GM18867 (cell line): ENCODE data around the gene MIDN.
"Not testable (repeated sequence)": the region's sequence is repeated elsewhere in the genome, so short reads cannot be mapped to it uniquely, and the experiment has no call there.

Source experiments
- ATAC-seq: cut with Tn5 transposase; IDR thresholded peaks from one replicate; pipeline ENCODE4 v1.9.1; 2021; ENCODE audit warnings: mild to moderate bottlenecking, moderate library complexity; ENCODE audit not compliant: unreplicated experiment

Gene MIDN

GRCh38 chr19:1248139-1248785 is at the start of gene MIDN:
Gene MIDN, plus strand, starts transcription at chr19:1248583. Its CDS starts 1,714 bp downstream, at chr19:1250297.
- ATAC-seq = peak; percentile 16

GRCh38 chr19:1199531-1199930 is 48.9 kb upstream of the MIDN start:
- ATAC-seq = no peak

DNA sequence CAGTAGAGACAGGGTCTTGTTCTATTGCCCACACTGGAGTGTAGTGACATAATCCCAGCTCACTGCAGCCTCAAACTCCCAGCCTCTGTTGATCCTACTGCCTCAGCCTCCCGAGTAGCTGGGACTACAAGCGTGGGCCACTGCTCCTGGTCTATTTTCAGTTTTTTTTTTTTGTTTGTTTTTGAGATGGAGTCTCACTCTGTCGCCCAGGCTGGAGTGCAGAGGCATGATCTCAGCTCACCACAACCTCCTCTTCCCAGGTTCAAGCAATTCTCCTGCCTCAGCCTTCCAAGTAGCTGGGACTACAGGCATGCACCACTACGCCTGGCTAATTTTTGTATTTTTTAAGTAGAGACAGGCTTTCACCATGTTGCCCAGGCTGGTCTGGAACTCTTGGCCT is 47.8 kb upstream of the MIDN start:
- ATAC-seq = not testable (repeated sequence)

- ATAC-seq = peak; percentile 87
These were observed 43.0 kb upstream of the MIDN start, which contains the start of gene STK11 for GRCh38 chr19:1205114-1206099. Gene STK11, plus strand, starts transcription at chr19:1205778. Its CDS starts 1,136 bp downstream, at chr19:1206914.

GRCh38 chr19:1206150-1206863 is 42.1 kb upstream of the MIDN start:
- ATAC-seq = no peak

DNA sequence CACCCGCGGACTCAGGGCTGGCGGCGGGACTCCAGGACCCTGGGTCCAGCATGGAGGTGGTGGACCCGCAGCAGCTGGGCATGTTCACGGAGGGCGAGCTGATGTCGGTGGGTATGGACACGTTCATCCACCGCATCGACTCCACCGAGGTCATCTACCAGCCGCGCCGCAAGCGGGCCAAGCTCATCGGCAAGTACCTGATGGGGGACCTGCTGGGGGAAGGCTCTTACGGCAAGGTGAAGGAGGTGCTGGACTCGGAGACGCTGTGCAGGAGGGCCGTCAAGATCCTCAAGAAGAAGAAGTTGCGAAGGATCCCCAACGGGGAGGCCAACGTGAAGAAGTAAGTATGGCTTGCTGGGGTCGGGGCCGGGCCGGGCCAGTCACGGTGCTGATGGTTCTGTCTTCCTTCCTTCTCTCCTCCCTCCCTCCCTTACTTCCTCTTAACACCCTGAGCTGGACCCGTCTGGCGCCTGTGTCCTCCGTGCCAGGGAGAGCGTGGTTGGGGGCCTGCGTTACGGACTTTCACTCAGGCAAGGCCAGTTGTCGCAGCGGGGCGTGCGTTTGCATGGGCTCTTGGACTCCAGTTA is 41.4 kb upstream of the MIDN start:
- no peak for ATAC-seq

DNA sequence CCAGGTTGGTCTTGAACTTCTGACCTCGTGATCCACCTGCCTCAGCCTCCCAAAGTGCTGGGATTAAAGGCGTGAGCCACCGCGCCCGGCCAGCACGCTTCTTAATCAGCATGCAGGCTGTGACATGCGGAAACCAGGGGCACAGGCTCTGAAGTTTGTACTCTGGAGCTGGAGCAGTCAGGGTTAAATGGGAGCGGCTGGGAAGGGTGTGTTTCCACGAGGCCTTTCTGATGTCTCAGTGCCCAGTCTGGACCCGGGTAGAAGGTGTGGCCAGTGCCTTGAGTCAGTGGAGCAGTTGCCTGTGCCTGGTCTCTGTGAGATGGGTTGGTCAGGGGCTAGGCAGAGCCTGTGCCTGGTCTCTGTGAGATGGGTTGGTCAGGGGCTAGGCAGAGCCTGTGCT is 39.6 kb upstream of the MIDN start:
- ATAC-seq = not testable (repeated sequence)

DNA sequence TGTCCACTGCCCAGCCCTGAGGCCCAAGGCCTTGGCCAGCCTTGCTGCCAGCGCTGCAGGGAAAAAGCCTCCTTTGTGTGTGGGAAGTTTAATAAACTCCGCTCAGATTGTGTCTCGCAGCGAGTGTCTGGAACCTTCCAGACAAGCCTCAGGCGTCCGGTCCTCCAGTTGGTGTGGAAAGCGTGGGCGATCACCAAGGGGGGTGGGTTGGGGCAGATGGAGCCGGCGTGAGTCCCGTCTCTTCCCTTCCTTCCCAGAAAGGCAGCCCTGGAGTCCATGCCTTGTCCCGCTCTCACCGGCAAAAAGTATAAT is 38.2 kb upstream of the MIDN start:
- ATAC-seq = no peak

DNA sequence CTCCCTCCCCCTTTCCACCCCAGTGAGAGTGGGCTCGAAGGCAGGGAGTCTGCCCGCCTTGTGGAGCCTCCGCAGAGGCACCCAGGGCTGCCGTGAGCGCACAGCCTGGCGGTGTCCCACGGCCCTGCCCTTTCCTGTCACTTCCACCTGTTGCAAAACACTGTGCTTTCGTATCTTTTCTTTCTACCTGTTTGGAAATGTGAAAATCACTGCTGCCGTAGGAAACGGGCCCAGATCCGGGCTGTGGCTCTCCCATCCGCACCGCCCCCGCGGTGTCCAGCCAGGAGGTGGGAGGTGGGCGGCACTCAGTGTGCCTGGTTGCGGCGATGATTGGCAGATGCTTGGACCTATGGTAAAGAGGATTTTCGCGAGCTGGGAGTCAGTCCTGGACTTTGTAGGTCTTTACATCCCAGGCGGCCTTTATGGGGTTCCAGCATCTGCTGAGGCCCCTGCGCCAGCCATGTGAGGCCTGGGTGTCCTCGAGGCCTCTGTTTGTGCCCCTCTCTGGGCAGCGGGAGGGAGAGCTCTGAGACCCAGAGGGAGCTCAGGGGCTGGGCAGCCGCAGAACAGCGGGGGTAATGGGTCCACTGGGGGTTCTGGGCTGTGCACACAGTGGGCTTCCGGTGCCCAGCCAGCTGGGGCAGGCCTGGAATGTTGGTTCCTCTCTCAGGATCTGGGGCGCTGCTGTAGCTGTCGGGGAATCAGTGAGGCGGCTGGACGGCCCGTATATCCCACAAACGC is 36.7 kb upstream of the MIDN start:
- ATAC-seq = no peak

DNA sequence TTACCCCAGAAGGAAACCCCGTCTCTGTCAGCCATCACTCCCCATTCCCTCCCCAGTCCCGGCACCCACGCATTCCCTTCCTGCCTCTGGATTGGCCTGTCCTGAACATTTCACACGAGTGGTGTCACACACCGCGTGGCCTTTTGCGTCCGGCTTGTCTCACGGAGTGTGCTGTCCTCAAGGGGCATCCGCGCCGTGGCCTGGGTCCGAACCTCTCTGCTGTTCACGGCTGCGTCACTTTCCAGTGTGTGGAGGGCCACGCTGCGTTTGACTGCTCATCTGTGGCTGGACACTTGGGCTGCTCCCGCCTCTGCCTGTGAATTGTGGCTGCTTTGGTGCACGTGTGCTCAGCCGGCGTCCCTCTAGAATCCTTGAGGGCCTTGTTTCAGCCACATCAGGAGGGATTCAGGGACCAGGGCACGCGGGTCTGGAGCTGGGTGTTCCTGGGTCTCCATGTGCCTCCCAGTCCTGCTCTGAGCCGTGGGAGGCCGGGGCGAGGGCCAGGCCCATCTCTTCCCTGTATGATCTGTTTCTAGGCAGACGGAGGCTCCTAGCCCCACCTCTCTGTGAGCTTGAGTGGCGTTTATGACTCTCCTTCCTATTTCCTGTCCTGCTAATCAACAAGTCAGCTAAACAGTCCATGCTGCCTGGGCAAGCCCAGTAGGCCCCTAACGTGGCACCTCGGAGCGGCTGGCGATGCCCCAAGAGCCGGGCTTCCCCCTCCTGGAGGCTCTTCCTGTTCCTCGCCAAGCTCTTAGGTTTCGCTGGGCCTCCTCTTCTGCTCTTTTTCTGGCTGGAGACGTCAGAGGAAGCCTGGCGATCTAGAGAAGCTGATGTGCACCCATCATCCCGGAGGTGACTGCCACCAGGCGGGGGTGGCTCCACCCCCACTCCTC is 34.7 kb upstream of the MIDN start:
- ATAC-seq = no peak

DNA sequence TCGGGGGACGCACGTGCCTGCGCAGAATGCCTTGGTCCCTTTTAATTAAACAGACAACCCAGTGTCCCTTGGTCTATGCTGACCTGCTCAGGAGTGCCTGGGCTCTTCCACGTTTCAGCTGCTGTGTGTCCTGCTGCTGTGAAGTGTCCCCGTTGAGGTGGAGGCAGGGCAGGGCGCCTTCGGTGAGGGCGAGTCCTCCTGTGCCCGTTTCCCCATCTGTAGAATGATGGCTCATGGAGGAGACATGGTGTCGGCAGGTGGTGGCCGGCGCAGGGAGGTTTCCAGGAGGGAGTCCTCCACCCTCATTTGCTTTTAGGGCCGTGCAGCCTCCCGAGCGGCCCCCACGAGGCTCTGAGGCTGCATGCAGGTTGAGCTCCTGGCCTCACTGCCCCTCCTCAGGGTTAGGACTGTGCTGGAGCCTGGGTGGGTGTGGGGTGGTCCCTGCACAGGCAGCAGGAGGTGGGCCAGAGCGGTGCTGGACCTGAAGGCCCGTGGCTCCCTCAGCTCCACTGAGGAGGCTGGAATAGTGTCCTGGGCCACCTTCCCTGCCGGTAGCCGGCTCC is 34.0 kb upstream of the MIDN start:
- ATAC-seq = no peak

DNA sequence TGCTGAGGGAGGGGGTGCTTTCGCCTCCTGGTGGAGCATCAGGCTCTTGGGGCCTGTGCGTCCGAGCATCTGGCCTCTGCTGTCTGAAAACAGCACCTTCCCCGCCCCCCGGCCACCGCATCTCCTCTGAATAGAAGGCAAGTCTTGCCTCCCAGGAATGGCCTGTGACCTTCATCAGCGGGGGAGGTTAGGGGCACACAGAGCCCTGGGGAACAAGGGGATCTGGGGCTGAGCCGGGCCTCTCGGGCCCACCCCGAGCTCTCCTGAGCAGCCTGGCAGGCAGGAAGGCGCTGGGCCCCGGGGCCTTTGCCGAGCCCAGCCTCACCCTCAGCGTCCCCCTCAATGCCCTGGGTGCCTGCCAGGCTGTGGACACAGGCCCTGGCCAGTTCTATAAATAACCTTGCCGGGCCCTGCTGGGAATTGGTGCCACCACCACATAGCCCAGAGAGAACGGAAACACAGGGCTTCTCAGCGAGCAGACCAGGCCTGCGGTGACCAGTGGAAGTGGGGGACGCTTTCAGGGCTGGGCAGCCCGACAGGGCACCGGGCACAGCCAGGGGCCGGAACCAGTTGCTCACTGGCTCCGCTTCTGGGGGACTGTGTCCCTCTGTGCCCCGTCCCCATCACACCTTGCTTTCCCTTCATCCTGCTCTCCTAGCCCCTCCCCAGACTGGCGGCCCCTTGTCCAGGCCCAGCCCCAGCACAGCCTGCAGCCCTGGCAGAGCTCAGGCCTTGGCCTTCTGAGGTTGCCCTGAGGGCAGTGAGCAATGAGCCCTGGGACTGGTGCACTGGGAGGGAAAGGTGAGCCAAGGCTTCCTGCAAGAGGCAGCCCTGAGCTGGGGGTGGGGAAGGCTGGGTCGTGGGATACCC is 33.3 kb upstream of the MIDN start:
- no peak for ATAC-seq

GRCh38 chr19:1216756-1217155 is 31.6 kb upstream of the MIDN start:
- ATAC-seq = no peak

DNA sequence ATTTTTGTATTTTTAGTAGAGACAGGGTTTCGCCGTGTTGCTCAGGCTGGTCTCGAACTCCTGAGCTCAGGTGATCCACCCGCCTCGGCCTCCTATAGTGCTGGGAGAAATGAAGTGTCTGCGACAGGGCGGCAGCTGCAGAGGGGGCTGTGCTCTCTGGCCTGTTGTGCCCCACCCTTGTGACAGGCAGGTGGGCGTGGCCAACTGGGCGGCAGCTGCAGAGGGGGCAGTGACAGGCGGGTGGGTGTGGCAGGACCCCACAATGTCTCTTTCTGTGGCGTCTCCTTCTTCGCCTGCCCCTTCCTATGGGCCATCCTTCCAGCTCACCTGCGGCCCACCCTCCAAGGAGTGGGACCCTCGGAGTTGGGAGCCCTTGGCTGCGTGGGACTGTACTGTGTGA is 31.0 kb upstream of the MIDN start:
- ATAC-seq = no peak

DNA sequence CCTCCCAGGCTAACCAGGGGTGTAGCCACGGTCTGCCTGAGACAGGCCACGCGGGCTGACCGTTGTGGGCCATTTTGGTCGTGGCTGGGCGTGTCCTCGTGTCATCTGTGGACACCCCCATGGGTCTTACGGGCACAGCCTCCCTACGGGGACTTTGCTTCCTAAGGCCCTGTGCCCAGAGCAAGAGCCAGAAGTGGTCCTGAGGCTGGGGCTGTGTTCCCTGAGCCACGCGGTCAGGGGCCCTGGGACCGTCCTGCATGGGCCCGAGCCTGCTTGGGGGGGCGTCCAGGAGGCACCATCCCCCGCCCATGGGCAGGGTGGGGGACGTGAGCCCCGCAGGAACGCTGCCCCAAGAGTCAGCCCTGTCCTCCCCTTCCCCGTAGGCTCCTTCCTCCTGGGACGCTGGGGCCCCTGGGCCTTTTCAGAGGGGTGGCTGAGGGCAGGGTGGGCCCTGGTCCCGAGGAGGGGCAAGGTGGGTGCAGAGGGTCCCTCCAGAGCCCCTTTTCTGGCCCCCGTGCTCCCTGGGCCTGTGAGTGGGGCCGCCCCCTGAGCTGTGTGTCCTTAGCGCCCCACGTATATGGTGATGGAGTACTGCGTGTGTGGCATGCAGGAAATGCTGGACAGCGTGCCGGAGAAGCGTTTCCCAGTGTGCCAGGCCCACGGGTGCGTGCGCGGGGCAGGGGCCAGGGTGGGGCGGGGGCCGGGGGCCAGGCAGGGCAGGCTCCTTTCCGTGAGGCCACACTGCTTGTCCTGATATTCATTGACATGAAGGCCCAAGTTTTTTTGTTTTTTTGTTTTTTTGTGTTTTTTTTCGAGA is 29.4 kb upstream of the MIDN start:
- no peak for ATAC-seq

DNA sequence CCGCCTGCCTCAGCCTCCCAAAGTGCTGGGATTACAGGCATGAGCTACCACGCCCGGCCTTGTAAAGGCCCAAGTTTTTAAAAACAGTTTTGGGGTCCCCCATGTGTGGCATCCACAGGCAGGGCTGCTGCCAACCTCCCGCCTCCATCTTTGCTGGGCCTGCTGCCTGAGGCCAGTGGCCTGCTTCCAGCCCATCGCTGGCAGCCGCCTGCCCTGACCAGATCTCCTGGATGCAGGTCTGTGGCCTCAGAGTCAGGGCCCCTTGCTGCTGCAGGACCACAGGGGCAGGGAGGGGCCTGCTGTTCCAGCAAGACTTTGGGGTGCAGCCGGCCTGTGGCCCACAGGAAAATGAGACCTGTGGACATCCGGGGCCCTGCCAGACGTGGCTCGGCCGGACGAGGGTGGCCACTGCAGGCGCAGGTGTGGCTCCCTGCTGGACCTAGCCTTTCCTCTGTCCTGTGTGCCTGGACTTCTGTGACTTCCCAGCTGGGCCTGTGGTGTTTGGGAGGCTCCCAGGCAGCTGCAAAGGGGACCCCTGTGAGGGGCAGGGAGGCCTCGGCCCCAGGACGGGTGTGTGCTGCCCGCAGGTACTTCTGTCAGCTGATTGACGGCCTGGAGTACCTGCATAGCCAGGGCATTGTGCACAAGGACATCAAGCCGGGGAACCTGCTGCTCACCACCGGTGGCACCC is 28.5 kb upstream of the MIDN start:
- ATAC-seq = no peak

DNA sequence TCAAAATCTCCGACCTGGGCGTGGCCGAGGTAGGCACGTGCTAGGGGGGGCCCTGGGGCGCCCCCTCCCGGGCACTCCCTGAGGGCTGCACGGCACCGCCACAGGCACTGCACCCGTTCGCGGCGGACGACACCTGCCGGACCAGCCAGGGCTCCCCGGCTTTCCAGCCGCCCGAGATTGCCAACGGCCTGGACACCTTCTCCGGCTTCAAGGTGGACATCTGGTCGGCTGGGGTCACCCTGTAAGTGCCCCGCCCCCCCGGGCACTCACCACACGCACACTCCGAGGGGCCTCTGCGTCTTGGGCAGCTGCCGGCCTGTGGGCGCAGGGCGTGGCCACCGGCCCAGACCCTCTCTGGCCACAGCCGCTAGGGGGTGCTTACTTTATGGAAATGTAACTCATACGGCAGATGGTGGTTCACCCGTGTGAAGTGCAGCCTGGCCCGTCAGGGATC is 27.9 kb upstream of the MIDN start:
- no peak for ATAC-seq
